ENCODE results near the gene SHC4.
"Not testable (repeated sequence)": the region's sequence is repeated elsewhere in the genome, so short reads cannot be mapped to it uniquely, and the experiment has no call there.

The SHC4 gene

GRCh38 chr15:48924528-48925393 is 39.0 kb downstream of the SHC4 start:
- Histone ChIP-seq H3K27ac (ENCODE audit: low read depth, low read length, severe bottlenecking) (no peak overlapping the region), H3K4me3 (ENCODE audit: extremely low read depth, insufficient read depth, low read length, poor library complexity, severe bottlenecking) (no peak overlapping the region), H3K9me3 (ENCODE audit: control insufficient read depth, low read length) (no peaks in the 10 kb centered on the region), H3K4me1 (ENCODE audit: control insufficient read depth, insufficient read depth, low read length, poor library complexity, severe bottlenecking) (peaks cover 5% of the 10 kb centered on the region), H3K36me3 (ENCODE audit: control insufficient read depth, insufficient read depth, low read length) (no peaks in the 10 kb centered on the region)
- WGBS, 2 experiments (ENCODE audit: insufficient coverage in 2 of 2), result 80% methylated on average over 1 of the region's 5 CpGs; no CpG with 5 or more reads in 1 of the 2 experiments

DNA sequence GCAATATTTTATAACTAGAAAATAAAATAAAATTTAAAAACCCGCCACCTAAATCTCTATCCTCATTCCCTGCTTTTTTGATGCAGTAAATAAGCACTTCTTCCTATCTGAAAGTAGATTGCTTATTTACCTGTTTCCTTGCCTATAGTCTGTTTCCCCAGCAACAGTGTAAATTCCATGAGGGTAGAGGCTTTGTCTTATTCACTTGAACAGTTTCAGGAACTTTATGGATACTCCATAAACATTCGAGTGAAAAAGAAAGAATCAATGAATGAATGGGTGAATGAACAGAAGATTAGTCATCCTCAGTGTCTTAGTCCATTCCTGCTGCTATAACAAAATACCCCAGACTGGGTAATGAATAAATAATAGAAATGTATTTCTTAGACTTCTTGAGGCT is 41.7 kb downstream of the SHC4 start:
- Histone ChIP-seq H3K27ac (ENCODE audit: low read depth, low read length, severe bottlenecking) (no peak overlapping the region), H3K4me3 (ENCODE audit: extremely low read depth, insufficient read depth, low read length, poor library complexity, severe bottlenecking) (no peak overlapping the region), H3K9me3 (ENCODE audit: control insufficient read depth, low read length) (no peaks in the 10 kb centered on the region), H3K36me3 (ENCODE audit: control insufficient read depth, insufficient read depth, low read length) (no peaks in the 10 kb centered on the region), H3K4me1 (ENCODE audit: control insufficient read depth, insufficient read depth, low read length, poor library complexity, severe bottlenecking) (no peaks in the 10 kb centered on the region)
- WGBS, 2 experiments (ENCODE audit: insufficient coverage in 2 of 2), result no CpG with 5 or more reads among the region's 2 CpGs

DNA sequence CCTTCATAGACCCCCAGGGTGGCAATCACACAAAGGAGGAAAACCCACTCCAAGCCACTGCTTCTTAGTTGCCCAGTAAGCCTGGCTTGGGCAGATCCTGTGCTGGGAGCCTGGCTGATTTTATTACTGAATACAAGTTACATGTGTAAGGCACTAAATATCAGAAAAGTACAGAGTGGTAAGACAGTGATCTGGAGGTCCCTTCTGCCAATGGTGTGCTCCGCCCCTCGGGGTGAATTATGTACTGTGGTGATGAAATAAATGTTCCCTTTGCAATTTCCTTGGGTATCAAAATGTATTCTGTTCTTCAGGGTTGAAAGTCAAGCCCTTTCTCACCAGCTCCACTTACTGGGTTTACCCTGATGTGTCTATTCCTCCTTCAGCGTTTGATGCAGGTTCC is 47.0 kb downstream of the SHC4 start:
- 88% methylated on average over 2 of the region's 3 CpGs; no CpG with 5 or more reads in 1 of the 2 experiments for WGBS, 2 experiments (ENCODE audit: insufficient coverage in 2 of 2)
- Histone ChIP-seq H3K4me1 (ENCODE audit: control insufficient read depth, insufficient read depth, low read length, poor library complexity, severe bottlenecking) (no peaks in the 10 kb centered on the region), H3K36me3 (ENCODE audit: control insufficient read depth, insufficient read depth, low read length) (no peaks in the 10 kb centered on the region), H3K4me3 (ENCODE audit: extremely low read depth, insufficient read depth, low read length, poor library complexity, severe bottlenecking) (no peak overlapping the region), H3K27ac (ENCODE audit: low read depth, low read length, severe bottlenecking) (no peak overlapping the region), H3K9me3 (ENCODE audit: control insufficient read depth, low read length) (no peaks in the 10 kb centered on the region)

- Histone ChIP-seq H3K9me3 (ENCODE audit: control insufficient read depth, low read length) (no peaks in the 10 kb centered on the region), H3K27ac (ENCODE audit: low read depth, low read length, severe bottlenecking) (no peak overlapping the region), H3K4me3 (ENCODE audit: extremely low read depth, insufficient read depth, low read length, poor library complexity, severe bottlenecking) (no peak overlapping the region), H3K36me3 (ENCODE audit: control insufficient read depth, insufficient read depth, low read length) (no peaks in the 10 kb centered on the region), H3K4me1 (ENCODE audit: control insufficient read depth, insufficient read depth, low read length, poor library complexity, severe bottlenecking) (no peaks in the 10 kb centered on the region)
- WGBS, 2 experiments (ENCODE audit: insufficient coverage in 2 of 2), result 80 to 87% methylated on average over 1 to 2 of the region's 3 CpGs
These were observed 47.9 kb downstream of the SHC4 start for GRCh38 chr15:48915861-48916260.

DNA sequence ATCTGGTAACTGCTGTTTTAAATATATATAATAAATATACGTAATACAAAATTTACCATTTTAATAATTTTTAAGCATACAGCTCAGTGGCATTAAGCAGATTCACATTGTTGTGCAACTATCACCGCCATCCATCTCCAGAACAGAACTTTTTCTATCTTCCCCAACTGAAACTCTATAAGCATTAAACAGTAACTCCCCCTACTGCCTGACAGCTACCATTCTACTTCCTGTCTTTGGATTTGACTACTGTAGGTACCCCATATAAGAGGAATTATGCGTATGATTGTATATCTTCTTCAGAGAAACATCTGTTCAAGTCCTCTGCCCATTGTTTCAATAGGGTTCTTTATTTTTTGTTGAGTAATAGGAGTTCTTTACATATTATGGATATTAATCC is 49.0 kb downstream of the SHC4 start:
- Histone ChIP-seq H3K27ac (ENCODE audit: low read depth, low read length, severe bottlenecking) (no peak overlapping the region), H3K4me1 (ENCODE audit: control insufficient read depth, insufficient read depth, low read length, poor library complexity, severe bottlenecking) (no peaks in the 10 kb centered on the region), H3K9me3 (ENCODE audit: control insufficient read depth, low read length) (no peaks in the 10 kb centered on the region), H3K36me3 (ENCODE audit: control insufficient read depth, insufficient read depth, low read length) (no peaks in the 10 kb centered on the region), H3K4me3 (ENCODE audit: extremely low read depth, insufficient read depth, low read length, poor library complexity, severe bottlenecking) (no peak overlapping the region)
- 89 to 100% methylated on average over 1 of the region's 3 CpGs for WGBS, 2 experiments (ENCODE audit: insufficient coverage in 2 of 2)

DNA sequence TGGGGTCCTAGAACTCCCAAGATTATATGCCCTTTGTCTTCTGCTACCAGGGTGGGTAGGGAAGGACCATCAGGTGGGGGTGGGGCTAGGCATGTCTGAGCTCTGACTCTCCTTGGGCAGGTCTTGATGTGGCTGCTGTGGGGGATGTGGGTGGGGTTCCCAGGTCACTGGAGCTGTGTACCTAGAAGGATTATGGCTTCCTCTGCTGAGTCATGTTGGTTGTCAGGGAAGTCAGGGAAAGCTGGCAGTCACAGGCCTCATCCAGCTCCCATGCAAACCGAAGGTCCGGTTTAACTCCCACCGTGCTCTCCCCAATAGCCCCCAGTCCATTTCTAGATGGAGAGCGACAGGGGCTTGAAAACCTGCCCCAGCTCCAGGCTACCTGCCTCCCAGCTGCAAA is 50.6 kb downstream of the SHC4 start:
- 94% methylated on average over 4 of the region's 4 CpGs for WGBS, 2 experiments (ENCODE audit: insufficient coverage in 2 of 2)
- Histone ChIP-seq H3K9me3 (ENCODE audit: control insufficient read depth, low read length) (no peaks in the 10 kb centered on the region), H3K4me3 (ENCODE audit: extremely low read depth, insufficient read depth, low read length, poor library complexity, severe bottlenecking) (no peak overlapping the region)

DNA sequence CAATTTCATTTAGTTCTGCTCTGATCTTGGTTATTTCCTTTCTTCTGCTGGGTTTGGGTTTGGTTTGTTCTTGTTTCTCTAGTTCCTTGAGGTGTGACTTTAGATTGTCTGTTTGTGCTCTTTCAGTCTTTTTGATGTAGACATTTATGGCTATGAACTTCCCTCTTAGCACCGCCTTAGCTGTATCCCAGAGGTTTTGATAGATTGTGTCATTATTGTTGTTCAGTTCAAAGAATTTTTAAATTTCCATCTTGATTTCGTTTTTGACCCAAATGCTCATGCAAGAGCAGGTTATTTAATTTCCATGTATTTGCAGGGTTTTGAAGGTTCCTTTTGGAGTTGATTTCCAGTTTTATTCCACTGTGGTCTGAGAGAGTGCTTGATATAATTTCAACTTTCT is 53.2 kb downstream of the SHC4 start:
- 67 to 100% methylated on average over 1 of the region's 2 CpGs for WGBS, 2 experiments (ENCODE audit: insufficient coverage in 2 of 2)
- not testable (repeated sequence) for H3K4me3 ChIP-seq (ENCODE audit: extremely low read depth, insufficient read depth, low read length, poor library complexity, severe bottlenecking); H3K4me1 ChIP-seq (ENCODE audit: control insufficient read depth, insufficient read depth, low read length, poor library complexity, severe bottlenecking); H3K27ac ChIP-seq (ENCODE audit: low read depth, low read length, severe bottlenecking); H3K36me3 ChIP-seq (ENCODE audit: control insufficient read depth, insufficient read depth, low read length); H3K9me3 ChIP-seq (ENCODE audit: control insufficient read depth, low read length)

More for the DNA sequence above, 50.6 kb downstream of the SHC4 start:
- Histone ChIP-seq H3K4me1 (ENCODE audit: control insufficient read depth, insufficient read depth, low read length, poor library complexity, severe bottlenecking) (no peaks in the 10 kb centered on the region), H3K36me3 (ENCODE audit: control insufficient read depth, insufficient read depth, low read length) (no peaks in the 10 kb centered on the region), H3K27ac (ENCODE audit: low read depth, low read length, severe bottlenecking) (no peak overlapping the region)

DNA sequence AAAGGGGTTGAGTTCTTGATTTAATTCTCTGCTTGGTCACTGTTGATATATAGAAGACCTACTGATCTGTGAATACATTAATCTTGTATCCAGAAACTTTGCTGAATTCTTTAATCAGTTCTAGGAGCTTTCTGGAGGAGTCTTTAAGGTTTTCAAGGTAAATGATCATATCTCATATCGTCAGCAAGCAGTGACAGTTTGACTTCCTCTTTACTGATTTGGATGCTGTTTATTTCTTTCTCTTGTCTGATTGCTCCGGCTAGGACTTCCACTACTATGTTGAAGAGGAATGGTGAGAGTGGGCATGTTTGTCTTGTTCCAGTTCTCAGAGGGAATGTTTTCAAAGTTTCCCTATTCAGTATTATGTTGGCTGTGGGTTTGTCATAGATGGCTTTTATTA is 54.4 kb downstream of the SHC4 start:
- H3K4me1 ChIP-seq (ENCODE audit: control insufficient read depth, insufficient read depth, low read length, poor library complexity, severe bottlenecking); H3K27ac ChIP-seq (ENCODE audit: low read depth, low read length, severe bottlenecking); H3K4me3 ChIP-seq (ENCODE audit: extremely low read depth, insufficient read depth, low read length, poor library complexity, severe bottlenecking); H3K9me3 ChIP-seq (ENCODE audit: control insufficient read depth, low read length); H3K36me3 ChIP-seq (ENCODE audit: control insufficient read depth, insufficient read depth, low read length): not testable (repeated sequence)
- WGBS, 2 experiments (ENCODE audit: insufficient coverage in 2 of 2), result 83 to 90% methylated on average over 1 to 2 of the region's 2 CpGs

- WGBS, 2 experiments (ENCODE audit: insufficient coverage in 2 of 2), result no CpG with 5 or more reads among the region's 1 CpG
- Histone ChIP-seq H3K4me3 (ENCODE audit: extremely low read depth, insufficient read depth, low read length, poor library complexity, severe bottlenecking) (no peak overlapping the region), H3K36me3 (ENCODE audit: control insufficient read depth, insufficient read depth, low read length) (no peaks in the 10 kb centered on the region), H3K9me3 (ENCODE audit: control insufficient read depth, low read length) (no peaks in the 10 kb centered on the region), H3K4me1 (ENCODE audit: control insufficient read depth, insufficient read depth, low read length, poor library complexity, severe bottlenecking) (no peaks in the 10 kb centered on the region), H3K27ac (ENCODE audit: low read depth, low read length, severe bottlenecking) (no peak overlapping the region)
These were observed 57.9 kb downstream of the SHC4 start for GRCh38 chr15:48905847-48906246.

GRCh38 chr15:48905216-48905615 is 58.5 kb downstream of the SHC4 start:
- Histone ChIP-seq H3K27ac (ENCODE audit: low read depth, low read length, severe bottlenecking) (no peak overlapping the region), H3K4me1 (ENCODE audit: control insufficient read depth, insufficient read depth, low read length, poor library complexity, severe bottlenecking) (no peaks in the 10 kb centered on the region), H3K4me3 (ENCODE audit: extremely low read depth, insufficient read depth, low read length, poor library complexity, severe bottlenecking) (no peak overlapping the region), H3K9me3 (ENCODE audit: control insufficient read depth, low read length) (no peaks in the 10 kb centered on the region), H3K36me3 (ENCODE audit: control insufficient read depth, insufficient read depth, low read length) (no peaks in the 10 kb centered on the region)

GRCh38 chr15:48904758-48905157 is 59.0 kb downstream of the SHC4 start:
- Histone ChIP-seq H3K27ac (ENCODE audit: low read depth, low read length, severe bottlenecking) (no peak overlapping the region), H3K9me3 (ENCODE audit: control insufficient read depth, low read length) (no peaks in the 10 kb centered on the region), H3K4me1 (ENCODE audit: control insufficient read depth, insufficient read depth, low read length, poor library complexity, severe bottlenecking) (no peaks in the 10 kb centered on the region), H3K36me3 (ENCODE audit: control insufficient read depth, insufficient read depth, low read length) (no peaks in the 10 kb centered on the region), H3K4me3 (ENCODE audit: extremely low read depth, insufficient read depth, low read length, poor library complexity, severe bottlenecking) (no peak overlapping the region)
- 80 to 85% methylated on average over 2 to 4 of the region's 4 CpGs for WGBS, 2 experiments (ENCODE audit: insufficient coverage in 2 of 2)
